K562 (cell line): ENCODE measurements around the gene DOK3.

Experiments used
- CTCF ChIP-seq, 3 experiments: IDR thresholded peaks in 2 of 3; conservative IDR thresholded peaks in 1 of 3; 2 replicates each; pipeline ENCODE4 v1.5.1; 2011 to 2012; ENCODE audit warnings: low read length in 3 of 3, mild to moderate bottlenecking in 3 of 3, control low read depth in 2 of 3, improper control_type of control experiment in 1 of 3, inconsistent platforms in 1 of 3, low read depth in 1 of 3, mixed read lengths in 1 of 3, moderate library complexity in 1 of 3; ENCODE audit not compliant: insufficient read depth in 2 of 3
- MAX ChIP-seq: sonication (generic); formaldehyde crosslinking; IDR thresholded peaks from 2 replicates; pipeline ENCODE4 v1.9.0; 2022; ENCODE audit warnings: mild to moderate bottlenecking, missing genetic modification reagents
- NBN ChIP-seq: fragments of 450-650 bp; IDR thresholded peaks from 2 replicates; pipeline ENCODE4 v1.6.1; 2016; ENCODE audit warnings: low read depth, mild to moderate bottlenecking
- RBBP5 ChIP-seq: fragments of 200-600 bp; sonication (generic); IDR thresholded peaks from 2 replicates; pipeline ENCODE4 v1.6.1; 2012; ENCODE audit warnings: borderline replicate concordance, mild to moderate bottlenecking, low read length, control low read depth, inconsistent platforms; ENCODE audit not compliant: insufficient read depth, poor library complexity, severe bottlenecking
- ZBTB1 ChIP-seq: sonication (generic); formaldehyde crosslinking; IDR thresholded peaks from 2 replicates; pipeline ENCODE4 v1.8.1; 2023; ENCODE audit warnings: missing genetic modification reagents, low read depth, mild to moderate bottlenecking, borderline replicate concordance
- ZNF282 ChIP-seq: sonication (generic); formaldehyde crosslinking; IDR thresholded peaks from 2 replicates; pipeline ENCODE4 v1.8.1; 2023; ENCODE audit warnings: missing genetic modification reagents
- ZNF507 ChIP-seq: conservative IDR thresholded peaks from 2 replicates; pipeline ENCODE4 v1.6.1; 2017; ENCODE audit warnings: missing genetic modification characterization, missing compliant biosample characterization

- TF ChIP-seq ZNF507 (tag) (no peak), MAX (CRISPR knock-in tag) (no peak), CTCF (IDR thresholded peaks at IDR 0.05 in 2 of 3, conservative IDR thresholded peaks at IDR 0.05 in 1 of 3; ENCODE audit: insufficient read depth in 2 of 3, low read depth in 1 of 3, low read length in 3 of 3) (no peak), RBBP5 (no peak), ZBTB1 (CRISPR knock-in tag) (no peak), NBN (no peak), ZNF282 (CRISPR knock-in tag) (no peak)
Measured at GRCh38 chr5:177524539-177524900, 14.9 kb upstream of the DOK3 start.
